Measurements from ENCODE around the gene GABARAPL2. TPM values are rescaled to one million over a fixed set of nuclear protein-coding genes. Genes with fewer than 3 reads are reported as not detected.

GABARAPL2 gene
- total RNA-seq, 1 experiment from 2014 or later: 56.2 TPM

DNA sequence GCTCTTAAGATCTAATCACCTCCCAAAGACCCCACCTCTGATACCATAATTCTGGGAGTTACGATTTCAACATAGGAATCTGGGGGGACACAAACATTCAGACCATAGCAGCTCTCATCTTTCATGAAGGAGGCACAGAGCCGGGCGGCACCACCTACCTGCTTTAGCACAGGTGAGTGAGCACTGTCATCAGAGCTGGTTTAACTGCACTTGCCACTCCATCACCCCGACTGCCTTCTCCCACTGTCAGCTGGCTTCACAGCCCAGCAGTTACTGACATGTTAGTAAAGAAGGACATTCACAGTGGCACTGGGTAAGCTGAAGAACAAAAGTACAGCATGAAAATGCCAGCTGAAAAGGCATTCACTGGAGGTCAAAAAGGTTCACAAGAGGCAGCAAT lies 22.5 kb downstream of the GABARAPL2 start:
- intact Hi-C loops (cut with micrococcal nuclease; ENCODE audit: unreplicated experiment): no loop called here
- H3K27ac ChIP-seq (ENCODE audit: low read length): no peak overlapping the region
- BruUV-seq (replicated peaks): no TSS peak
- in situ Hi-C loops (cut with HindIII; ENCODE audit: low pct_unique_long_range_greater_than_20kb, low sequenced_read_pairs): no loop called here
- no peaks in the 10 kb centered on the region for H3K4me1 ChIP-seq (ENCODE audit: control insufficient read depth, insufficient read depth, low read length)
- TF ChIP-seq, protein P1, sequence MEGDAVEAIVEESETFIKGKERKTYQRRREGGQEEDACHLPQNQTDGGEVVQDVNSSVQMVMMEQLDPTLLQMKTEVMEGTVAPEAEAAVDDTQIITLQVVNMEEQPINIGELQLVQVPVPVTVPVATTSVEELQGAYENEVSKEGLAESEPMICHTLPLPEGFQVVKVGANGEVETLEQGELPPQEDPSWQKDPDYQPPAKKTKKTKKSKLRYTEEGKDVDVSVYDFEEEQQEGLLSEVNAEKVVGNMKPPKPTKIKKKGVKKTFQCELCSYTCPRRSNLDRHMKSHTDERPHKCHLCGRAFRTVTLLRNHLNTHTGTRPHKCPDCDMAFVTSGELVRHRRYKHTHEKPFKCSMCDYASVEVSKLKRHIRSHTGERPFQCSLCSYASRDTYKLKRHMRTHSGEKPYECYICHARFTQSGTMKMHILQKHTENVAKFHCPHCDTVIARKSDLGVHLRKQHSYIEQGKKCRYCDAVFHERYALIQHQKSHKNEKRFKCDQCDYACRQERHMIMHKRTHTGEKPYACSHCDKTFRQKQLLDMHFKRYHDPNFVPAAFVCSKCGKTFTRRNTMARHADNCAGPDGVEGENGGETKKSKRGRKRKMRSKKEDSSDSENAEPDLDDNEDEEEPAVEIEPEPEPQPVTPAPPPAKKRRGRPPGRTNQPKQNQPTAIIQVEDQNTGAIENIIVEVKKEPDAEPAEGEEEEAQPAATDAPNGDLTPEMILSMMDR (IDR thresholded peaks at IDR 0.05): no peak
- no peak for TF ChIP-seq REST (IDR thresholded peaks at IDR 0.05; ENCODE audit: insufficient read depth in 1 of 2, low read depth in 2 of 2, low read length in 1 of 2)
- TF ChIP-seq POLR2AphosphoS5 (IDR thresholded peaks at IDR 0.05; ENCODE audit: low read depth, low read length): no peak
- TF ChIP-seq TCF7L2 (IDR thresholded peaks at IDR 0.05; ENCODE audit: low read depth, low read length): no peak
- no peak for TF ChIP-seq SIN3A (IDR thresholded peaks at IDR 0.05; ENCODE audit: borderline replicate concordance, insufficient read depth, low read depth, low read length)
- CTCF ChIA-PET: no interaction called here
- H3K27me3 ChIP-seq (ENCODE audit: control insufficient read depth, insufficient read depth, low read length): no peaks in the 10 kb centered on the region
- DNase-seq (ENCODE audit: low read depth, low spot score) (no peak), ATAC-seq (no peak)
- no peaks in the 10 kb centered on the region for H3K36me3 ChIP-seq (ENCODE audit: control insufficient read depth, insufficient read depth, low read length)
- POLR2A ChIA-PET: interaction anchor here (0.5 kb wide), 1 partner anchor 45 kb away, joined by 3 read pairs; no protein-coding TSS in a partner anchor
- H3K4me3 ChIP-seq (ENCODE audit: low read depth in 2 of 2, low read length in 2 of 2): no peak overlapping the region
- no peaks in the 10 kb centered on the region for H3K9me3 ChIP-seq (ENCODE audit: control insufficient read depth, insufficient read depth, low read depth, low read length)

DNA sequence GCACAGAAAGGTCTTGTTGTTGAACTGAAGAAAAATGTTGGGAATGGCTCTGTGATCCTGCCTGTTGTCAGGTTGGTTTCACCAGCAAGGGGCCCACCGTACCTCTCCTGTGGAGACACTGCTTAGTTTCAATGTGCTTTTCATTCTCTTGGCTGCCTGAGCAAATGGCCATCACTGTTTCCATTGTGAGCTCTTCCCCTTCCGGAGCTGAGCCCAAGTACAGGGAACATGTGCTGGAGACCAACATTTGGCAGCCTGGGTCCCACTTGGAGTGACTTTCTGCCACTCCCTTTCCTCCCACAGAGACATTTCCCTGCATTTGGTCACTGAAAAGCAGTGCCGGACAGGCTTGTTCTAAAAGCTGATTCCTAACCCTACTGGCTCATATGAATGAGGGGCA lies 23.1 kb downstream of the GABARAPL2 start:
- H3K9me3 ChIP-seq (ENCODE audit: control insufficient read depth, insufficient read depth, low read depth, low read length): no peaks in the 10 kb centered on the region
- no peak for DNase-seq (ENCODE audit: low read depth, low spot score)
- intact Hi-C loops (cut with micrococcal nuclease; ENCODE audit: unreplicated experiment) (no loop called here), in situ Hi-C loops (cut with HindIII; ENCODE audit: low pct_unique_long_range_greater_than_20kb, low sequenced_read_pairs) (no loop called here)
- CTCF ChIA-PET: no interaction called here
- H3K4me3 ChIP-seq (ENCODE audit: low read depth in 2 of 2, low read length in 2 of 2): no peak overlapping the region
- no peaks in the 10 kb centered on the region for H3K4me1 ChIP-seq (ENCODE audit: control insufficient read depth, insufficient read depth, low read length)
- no peak overlapping the region for H3K27ac ChIP-seq (ENCODE audit: low read length)
- H3K36me3 ChIP-seq (ENCODE audit: control insufficient read depth, insufficient read depth, low read length): no peaks in the 10 kb centered on the region
- H3K27me3 ChIP-seq (ENCODE audit: control insufficient read depth, insufficient read depth, low read length): no peaks in the 10 kb centered on the region
- BruUV-seq (replicated peaks): no TSS peak
- no peak for ATAC-seq
- TF ChIP-seq SIN3A (IDR thresholded peaks at IDR 0.05; ENCODE audit: borderline replicate concordance, insufficient read depth, low read depth, low read length) (no peak), REST (IDR thresholded peaks at IDR 0.05; ENCODE audit: insufficient read depth in 1 of 2, low read depth in 2 of 2, low read length in 1 of 2) (no peak), POLR2AphosphoS5 (IDR thresholded peaks at IDR 0.05; ENCODE audit: low read depth, low read length) (no peak), TCF7L2 (IDR thresholded peaks at IDR 0.05; ENCODE audit: low read depth, low read length) (no peak)
- TF ChIP-seq, protein P1 (IDR thresholded peaks at IDR 0.05): no peak
- POLR2A ChIA-PET: no interaction called here

Measured in Panc1 (cell line).